GM12878 (cell line): ENCODE results near the gene CDC34. TPM values are rescaled to one million over a fixed set of nuclear protein-coding genes. Genes with fewer than 3 reads are reported as not detected.

Source experiments
- BRCA1 ChIP-seq: IDR thresholded peaks from 2 replicates; pipeline ENCODE4 v1.6.1; 2011; ENCODE audit warnings: low read depth, low read length, improper control_type of control experiment
- CBX3 ChIP-seq: fragments of 200-600 bp; sonication (generic); IDR thresholded peaks from 2 replicates; pipeline ENCODE4 v1.6.1; 2016; ENCODE audit warnings: low read depth, borderline replicate concordance
- CBX5 ChIP-seq: sonication (generic); IDR thresholded peaks from 2 replicates; pipeline ENCODE4 v1.6.1; 2016; ENCODE audit warnings: low read depth, moderate library complexity, mild to moderate bottlenecking, inconsistent platforms
- CHD2 ChIP-seq: IDR thresholded peaks from 2 replicates; pipeline ENCODE4 v1.6.1; 2011; ENCODE audit warnings: low read depth, low read length, improper control_type of control experiment, borderline replicate concordance
- CHD4 ChIP-seq: fragments of 200-600 bp; sonication (generic); IDR thresholded peaks from 2 replicates; pipeline ENCODE4 v1.6.1; 2016; ENCODE audit warnings: mild to moderate bottlenecking
- CREM ChIP-seq: IDR thresholded peaks from 2 replicates; pipeline ENCODE4 v1.6.1; 2014; ENCODE audit warnings: antibody characterized with exemption, low read depth
- DPF2 ChIP-seq: fragments of 450-650 bp; IDR thresholded peaks from 2 replicates; pipeline ENCODE4 v1.6.1; 2017; ENCODE audit warnings: mild to moderate bottlenecking
- FOXM1 ChIP-seq: IDR thresholded peaks from 2 replicates; pipeline ENCODE4 v1.6.1; 2012; ENCODE audit warnings: low read depth, mild to moderate bottlenecking, inconsistent platforms, low read length, moderate library complexity
- GABPA ChIP-seq: IDR thresholded peaks from 2 replicates; pipeline ENCODE4 v1.6.1; 2014; ENCODE audit warnings: antibody characterized with exemption, low read depth, mild to moderate bottlenecking, inconsistent platforms
- HCFC1 ChIP-seq: fragments of 150-350 bp; IDR thresholded peaks from 2 replicates; pipeline ENCODE4 v1.6.1; 2014; ENCODE audit warnings: low read length
- HDAC6 ChIP-seq: fragments of 200-600 bp; sonication (generic); IDR thresholded peaks from one replicate; pipeline ENCODE4 v1.8.0; 2017; ENCODE audit warnings: antibody characterized with exemption; ENCODE audit not compliant: unreplicated experiment
- HDGF ChIP-seq: fragments of 450-650 bp; IDR thresholded peaks from 2 replicates; pipeline ENCODE4 v1.6.1; 2016; ENCODE audit warnings: antibody characterized with exemption
- IKZF1 ChIP-seq: fragments of 450-650 bp; conservative IDR thresholded peaks from 2 replicates; pipeline ENCODE4 v1.6.1; 2017; ENCODE audit warnings: antibody characterized with exemption, mild to moderate bottlenecking
- IRF3 ChIP-seq: fragments of 450-650 bp; IDR thresholded peaks from 2 replicates; pipeline ENCODE4 v1.6.1; 2014; ENCODE audit warnings: mild to moderate bottlenecking
- MEF2A ChIP-seq: IDR thresholded peaks from 2 replicates; pipeline ENCODE4 v1.6.1; 2011; ENCODE audit warnings: low read depth, mild to moderate bottlenecking, low read length, moderate library complexity; ENCODE audit not compliant: insufficient read depth
- POLR2A ChIP-seq: IDR thresholded peaks from 2 replicates; pipeline ENCODE4 v1.6.1; 2011; ENCODE audit warnings: low read depth, mild to moderate bottlenecking, low read length
- RELA ChIP-seq: fragments of 450-650 bp; IDR thresholded peaks from 2 replicates; pipeline ENCODE4 v1.8.0; 2014; ENCODE audit warnings: borderline replicate concordance; ENCODE audit not compliant: partially characterized antibody
- STAT1 ChIP-seq: fragments of 450-650 bp; conservative IDR thresholded peaks from 2 replicates; pipeline ENCODE4 v1.6.1; 2014; ENCODE audit warnings: antibody characterized with exemption, mild to moderate bottlenecking
- STAT3 ChIP-seq: IDR thresholded peaks from 2 replicates; pipeline ENCODE4 v1.6.1; 2011; ENCODE audit warnings: low read depth, low read length, improper control_type of control experiment
- TCF12 ChIP-seq: IDR thresholded peaks from 2 replicates; pipeline ENCODE4 v1.6.1; 2011; ENCODE audit warnings: low read depth, mild to moderate bottlenecking, low read length
- ZNF207 ChIP-seq: fragments of 450-650 bp; IDR thresholded peaks from 2 replicates; pipeline ENCODE4 v1.6.1; 2014; ENCODE audit warnings: antibody characterized with exemption, mild to moderate bottlenecking, borderline replicate concordance
- ZNF384 ChIP-seq: IDR thresholded peaks from 2 replicates; pipeline ENCODE4 v1.6.1; 2012; ENCODE audit warnings: low read depth, mild to moderate bottlenecking, low read length, improper control_type of control experiment, borderline replicate concordance
- polyA plus RNA-seq, 11 experiments: library from polyadenylated mRNA; depleted of rRNA in 4 of 11; unstranded in 6 of 11; stranded (reverse) in 5 of 11; fragments of >200 nt; fragmentation: Nextera tagmentation in 4 of 11; fragmentation: Illumina TruSeq in 1 of 11; extraction: Ambion mirVana in 4 of 11; extraction: Trizol in 1 of 11; gene quantifications; 1 replicate in 1 of 11; 2 replicates in 10 of 11; pipeline versions ENCODE4 v1.2.1 to v1.2.3, GENCODE V29; 2011 to 2016; ENCODE audit warnings: inconsistent platforms in 2 of 11, missing spikeins in 2 of 11, low read depth in 1 of 11
- total RNA-seq, 4 experiments: library from RNA; depleted of rRNA in 3 of 4; stranded (reverse); fragments of >200 nt in 3 of 4; fragmentation: Illumina TruSeq in 1 of 4; extraction: Trizol in 1 of 4; gene quantifications; 2 replicates each; pipeline versions ENCODE4 v1.2.1 to v1.2.3, GENCODE V29; 2013 to 2021
- TF ChIP-seq, protein P1 (sequence below): IDR thresholded peaks from 2 replicates; pipeline ENCODE4 v1.6.1; 2012; ENCODE audit warnings: low read depth, low read length, improper control_type of control experiment
- TF ChIP-seq, protein P2 (sequence below), 3 experiments: IDR thresholded peaks in 2 of 3; conservative IDR thresholded peaks in 1 of 3; 2 replicates each; pipeline ENCODE4 v1.5.1; 2011; ENCODE audit warnings: low read depth in 3 of 3, low read length in 3 of 3, mild to moderate bottlenecking in 3 of 3, control low read depth in 2 of 3, moderate library complexity in 2 of 3, inconsistent platforms in 1 of 3, mixed read lengths in 1 of 3; ENCODE audit not compliant: control insufficient read depth in 2 of 3, insufficient read depth in 1 of 3; ENCODE audit errors: extremely low read depth in 1 of 3
- TF ChIP-seq, protein P3 (sequence below): fragments of 450-650 bp; IDR thresholded peaks from 2 replicates; pipeline ENCODE4 v1.6.1; 2017; ENCODE audit warnings: mild to moderate bottlenecking, low read depth, inconsistent platforms; ENCODE audit not compliant: poor library complexity, severe bottlenecking

Gene CDC34
- total and polyA plus RNA-seq, 10 of the 15 experiments (the other 5 are each of a cell fraction or from before 2014, with no cell fraction given): 0.31 to 48.9 (median 28.5) TPM

- TF ChIP-seq STAT3 (no peak), BRCA1 (0 out of 2 replicates have a peak, but pooled peaks have one; percentile 6), ZNF207 (peak; percentile 60; the same call in 1 of the 2 replicates), HDAC6 (no peak), TCF12 (peak; percentile 53; the same call in 1 of the 2 replicates), IKZF1 (peak; percentile 49; the same call in 1 of the 2 replicates), CBX5 (no peak), HCFC1 (peak; percentile 33; the same call in 1 of the 2 replicates), RELA (peak; percentile 66), CHD2 (peak; percentile 59; the same call in 1 of the 2 replicates), ZNF384 (no peak), CHD4 (no peak), CBX3 (no peak), MEF2A (0 out of 2 replicates have a peak, but pooled peaks have one; percentile 20), GABPA (no peak), HDGF (peak; percentile 86), FOXM1 (no peak), IRF3 (no peak), STAT1 (0 out of 2 replicates have a peak, but pooled peaks have one; percentile 92), CREM (peak; percentile 66), POLR2A (peak; percentile 32; the same call in 1 of the 2 replicates), DPF2 (0 out of 2 replicates have a peak, but pooled peaks have one; percentile 7)
- TF ChIP-seq, protein P1, sequence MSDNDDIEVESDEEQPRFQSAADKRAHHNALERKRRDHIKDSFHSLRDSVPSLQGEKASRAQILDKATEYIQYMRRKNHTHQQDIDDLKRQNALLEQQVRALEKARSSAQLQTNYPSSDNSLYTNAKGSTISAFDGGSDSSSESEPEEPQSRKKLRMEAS: peak; percentile 83
- TF ChIP-seq, protein P2, sequence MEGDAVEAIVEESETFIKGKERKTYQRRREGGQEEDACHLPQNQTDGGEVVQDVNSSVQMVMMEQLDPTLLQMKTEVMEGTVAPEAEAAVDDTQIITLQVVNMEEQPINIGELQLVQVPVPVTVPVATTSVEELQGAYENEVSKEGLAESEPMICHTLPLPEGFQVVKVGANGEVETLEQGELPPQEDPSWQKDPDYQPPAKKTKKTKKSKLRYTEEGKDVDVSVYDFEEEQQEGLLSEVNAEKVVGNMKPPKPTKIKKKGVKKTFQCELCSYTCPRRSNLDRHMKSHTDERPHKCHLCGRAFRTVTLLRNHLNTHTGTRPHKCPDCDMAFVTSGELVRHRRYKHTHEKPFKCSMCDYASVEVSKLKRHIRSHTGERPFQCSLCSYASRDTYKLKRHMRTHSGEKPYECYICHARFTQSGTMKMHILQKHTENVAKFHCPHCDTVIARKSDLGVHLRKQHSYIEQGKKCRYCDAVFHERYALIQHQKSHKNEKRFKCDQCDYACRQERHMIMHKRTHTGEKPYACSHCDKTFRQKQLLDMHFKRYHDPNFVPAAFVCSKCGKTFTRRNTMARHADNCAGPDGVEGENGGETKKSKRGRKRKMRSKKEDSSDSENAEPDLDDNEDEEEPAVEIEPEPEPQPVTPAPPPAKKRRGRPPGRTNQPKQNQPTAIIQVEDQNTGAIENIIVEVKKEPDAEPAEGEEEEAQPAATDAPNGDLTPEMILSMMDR (IDR thresholded peaks at IDR 0.05 in 2 of 3, conservative IDR thresholded peaks at IDR 0.05 in 1 of 3; ENCODE audit: control insufficient read depth in 2 of 3, extremely low read depth in 1 of 3, insufficient read depth in 1 of 3, low read depth in 3 of 3, low read length in 3 of 3): peak; percentile 98 to 100 (median 100)
- TF ChIP-seq, protein P3, sequence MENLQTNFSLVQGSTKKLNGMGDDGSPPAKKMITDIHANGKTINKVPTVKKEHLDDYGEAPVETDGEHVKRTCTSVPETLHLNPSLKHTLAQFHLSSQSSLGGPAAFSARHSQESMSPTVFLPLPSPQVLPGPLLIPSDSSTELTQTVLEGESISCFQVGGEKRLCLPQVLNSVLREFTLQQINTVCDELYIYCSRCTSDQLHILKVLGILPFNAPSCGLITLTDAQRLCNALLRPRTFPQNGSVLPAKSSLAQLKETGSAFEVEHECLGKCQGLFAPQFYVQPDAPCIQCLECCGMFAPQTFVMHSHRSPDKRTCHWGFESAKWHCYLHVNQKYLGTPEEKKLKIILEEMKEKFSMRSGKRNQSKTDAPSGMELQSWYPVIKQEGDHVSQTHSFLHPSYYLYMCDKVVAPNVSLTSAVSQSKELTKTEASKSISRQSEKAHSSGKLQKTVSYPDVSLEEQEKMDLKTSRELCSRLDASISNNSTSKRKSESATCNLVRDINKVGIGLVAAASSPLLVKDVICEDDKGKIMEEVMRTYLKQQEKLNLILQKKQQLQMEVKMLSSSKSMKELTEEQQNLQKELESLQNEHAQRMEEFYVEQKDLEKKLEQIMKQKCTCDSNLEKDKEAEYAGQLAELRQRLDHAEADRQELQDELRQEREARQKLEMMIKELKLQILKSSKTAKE: no peak
Measured at GRCh38 chr19:510606-511100, 20.9 kb upstream of the CDC34 start (continued).
